GM18499 (cell line): Measurements from ENCODE around the gene LRP11.
"Not testable (repeated sequence)": the region's sequence is repeated elsewhere in the genome, so short reads cannot be mapped to it uniquely, and the experiment has no call there.

Experiments used
- ATAC-seq: cut with Tn5 transposase; IDR thresholded peaks from one replicate; pipeline ENCODE4 v1.9.1; 2021; ENCODE audit warnings: moderate number of reproducible peaks; ENCODE audit not compliant: insufficient read depth, unreplicated experiment

LRP11 gene

GRCh38 chr6:149899486-149899885 lies 35.3 kb upstream of the LRP11 start:
- ATAC-seq = no peak

DNA sequence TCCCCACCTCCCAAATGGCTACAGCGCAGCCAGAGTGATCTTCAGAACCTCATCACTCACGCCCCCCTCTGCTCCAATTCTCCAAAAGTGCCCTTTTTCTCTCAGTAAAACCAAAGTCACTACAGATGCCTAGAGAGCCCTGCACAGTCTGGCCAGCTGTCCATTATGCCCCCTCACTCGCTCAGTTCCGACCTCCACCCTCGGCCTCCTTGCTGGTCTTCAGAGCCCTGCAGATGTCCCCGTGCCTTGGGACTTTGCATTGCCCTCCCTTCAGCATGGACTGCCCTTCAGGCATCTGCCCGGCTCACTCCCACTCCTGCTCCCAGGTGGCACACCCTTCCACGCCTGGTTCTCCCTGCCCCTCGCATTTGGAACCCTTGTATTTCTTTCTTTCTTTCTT lies 34.8 kb upstream of the LRP11 start:
- ATAC-seq = no peak

DNA sequence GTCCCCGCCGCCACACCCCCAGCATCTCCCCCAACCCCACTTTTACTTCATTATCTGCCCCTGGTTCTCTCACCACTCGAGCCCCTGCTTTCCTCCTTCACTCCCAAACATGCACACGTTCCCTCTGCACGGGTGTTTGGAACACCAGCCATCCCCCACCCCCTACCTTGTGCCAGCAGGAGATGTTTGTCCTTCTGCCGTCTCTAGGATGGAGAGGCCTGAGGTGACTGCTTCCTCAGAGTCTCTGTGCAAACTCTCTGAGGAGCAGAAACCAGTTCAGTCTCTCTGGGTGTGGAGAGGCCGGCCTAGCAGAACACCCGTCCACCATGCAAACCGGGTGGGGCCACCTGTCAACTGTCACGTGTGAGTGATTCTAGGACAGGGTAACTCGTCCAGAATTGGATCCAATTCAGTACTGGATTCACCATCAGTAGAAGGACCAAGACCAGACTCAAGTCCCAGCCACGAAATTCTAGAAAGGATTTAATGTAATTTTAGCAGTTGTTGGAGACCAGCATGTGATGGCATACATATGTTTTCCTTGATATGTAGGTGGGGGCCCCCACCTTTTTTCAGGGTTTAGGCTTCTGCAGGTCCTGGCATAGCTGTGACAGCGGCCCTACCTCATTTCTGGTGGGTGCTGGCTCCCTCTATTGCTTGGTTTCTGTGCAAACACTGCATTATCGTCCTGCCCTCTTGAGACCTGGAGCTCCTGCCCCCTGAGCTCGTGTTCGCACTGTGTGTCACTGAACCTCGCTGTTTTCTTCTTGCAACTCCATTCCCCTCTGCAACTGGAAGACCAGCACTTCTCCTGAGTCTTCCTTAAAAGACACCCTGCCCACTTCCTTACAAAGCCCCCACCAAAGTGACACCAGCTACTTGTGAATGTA lies 33.9 kb upstream of the LRP11 start, which contains the start of gene RAET1E:
RAET1E (minus strand) TSS at position 259 of the 890 bp plus-strand sequence. CDS start 7,212 bp downstream, outside the sequence.
- ATAC-seq = no peak

DNA sequence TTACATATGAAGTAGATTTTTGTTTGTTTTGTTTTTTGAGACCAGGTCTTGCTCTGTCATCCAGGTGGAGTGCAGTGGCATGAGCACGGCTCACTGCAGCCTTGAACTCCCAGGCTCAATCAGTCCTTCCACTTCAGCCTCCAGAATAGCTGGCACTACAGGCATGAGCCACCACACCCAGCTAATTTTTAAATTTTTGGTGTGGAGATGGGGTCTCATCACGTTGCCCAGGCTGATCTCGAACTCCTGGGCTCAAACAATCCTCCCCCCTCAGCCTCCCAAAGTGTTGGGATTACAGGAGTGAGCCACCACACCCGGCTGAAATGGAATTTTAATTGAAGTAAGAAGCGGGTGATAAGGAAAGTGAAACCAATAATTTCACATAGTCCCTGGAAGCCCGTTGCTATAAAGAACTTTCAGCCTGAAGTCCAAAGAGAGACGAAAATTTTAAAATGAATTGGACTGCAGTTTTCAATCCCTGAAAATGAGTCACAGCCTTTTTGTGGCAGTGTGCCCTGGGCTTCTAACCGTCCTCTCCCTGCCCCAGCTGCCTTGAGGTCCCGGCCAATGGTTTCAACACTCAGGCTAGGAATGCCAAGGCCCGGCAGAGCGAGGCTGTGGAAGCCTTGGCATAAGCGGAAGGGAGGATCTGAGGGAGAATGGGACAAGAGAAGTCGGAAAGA lies 33.0 kb upstream of the LRP11 start:
- no peak for ATAC-seq

- ATAC-seq = no peak
Observed at GRCh38 chr6:149896491-149896890, 32.3 kb upstream of the LRP11 start.

DNA sequence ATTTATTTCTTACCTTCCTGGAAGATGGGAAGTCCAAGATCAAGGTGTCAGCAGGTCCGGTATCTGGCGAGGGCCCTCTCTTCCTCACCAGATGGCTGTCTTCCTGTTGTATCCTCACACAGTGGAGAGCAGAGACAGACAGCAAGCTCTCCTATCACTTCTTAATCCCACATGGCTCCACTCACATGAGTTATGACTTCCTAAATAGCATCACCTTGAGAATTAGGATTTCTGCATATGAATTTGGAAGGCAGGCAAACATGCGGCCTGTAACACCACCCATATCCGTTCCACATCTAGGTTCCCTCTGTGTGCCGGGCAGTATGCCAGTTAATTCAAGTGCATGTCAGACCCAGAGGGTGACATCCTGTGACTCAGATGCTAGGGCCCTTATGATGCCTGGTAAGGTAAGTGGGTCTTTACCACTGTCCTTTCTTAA lies 31.7 kb upstream of the LRP11 start:
- ATAC-seq = no peak

DNA sequence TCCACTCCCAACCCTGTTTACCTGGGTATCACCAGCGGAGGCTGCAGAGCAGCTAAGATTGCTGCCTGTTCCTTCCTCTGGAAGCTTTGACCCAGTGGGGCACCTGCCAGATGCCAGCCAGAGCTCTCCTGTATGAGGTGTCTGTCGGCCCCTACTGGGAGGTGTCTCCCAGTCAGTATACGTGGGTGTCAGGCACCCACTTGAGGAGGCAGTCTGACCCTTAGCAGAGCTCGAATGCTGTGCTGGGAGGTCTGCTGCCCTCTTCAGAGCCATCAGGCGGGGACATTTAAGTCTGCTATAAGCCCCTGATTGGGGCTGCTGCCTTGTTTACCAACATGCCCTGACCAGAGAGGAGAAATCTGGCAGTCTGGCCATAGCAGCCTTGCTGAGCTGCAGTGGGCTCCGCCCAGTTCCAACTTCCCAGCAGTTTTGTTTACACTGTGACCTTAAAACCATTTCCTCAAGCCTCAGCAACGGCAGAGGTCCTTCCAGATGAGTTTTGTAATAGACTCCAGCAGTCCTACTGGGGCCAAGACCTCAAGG lies 31.0 kb upstream of the LRP11 start:
- no peak for ATAC-seq

DNA sequence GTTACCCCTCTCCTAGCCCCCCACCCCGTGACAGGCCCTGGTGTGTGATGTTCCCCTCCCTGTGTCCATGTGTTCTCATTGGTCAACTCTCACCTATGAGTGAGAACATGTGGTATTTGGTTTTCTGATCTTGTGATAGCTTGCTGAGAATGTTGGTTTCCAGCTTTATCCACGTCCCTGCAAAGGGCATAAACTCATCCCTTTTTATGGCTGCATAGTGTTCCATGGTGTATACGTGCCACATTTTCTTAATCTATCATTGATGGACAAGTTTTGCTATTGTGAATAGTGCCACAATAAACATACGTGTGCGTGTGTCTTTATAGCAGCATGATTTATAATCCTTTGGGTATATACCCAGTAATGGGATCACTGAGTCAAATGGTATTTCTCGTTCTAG lies 27.7 kb upstream of the LRP11 start:
- not testable (repeated sequence) for ATAC-seq

- no peak for ATAC-seq
Observed at GRCh38 chr6:149891259-149891658, 27.1 kb upstream of the LRP11 start.

DNA sequence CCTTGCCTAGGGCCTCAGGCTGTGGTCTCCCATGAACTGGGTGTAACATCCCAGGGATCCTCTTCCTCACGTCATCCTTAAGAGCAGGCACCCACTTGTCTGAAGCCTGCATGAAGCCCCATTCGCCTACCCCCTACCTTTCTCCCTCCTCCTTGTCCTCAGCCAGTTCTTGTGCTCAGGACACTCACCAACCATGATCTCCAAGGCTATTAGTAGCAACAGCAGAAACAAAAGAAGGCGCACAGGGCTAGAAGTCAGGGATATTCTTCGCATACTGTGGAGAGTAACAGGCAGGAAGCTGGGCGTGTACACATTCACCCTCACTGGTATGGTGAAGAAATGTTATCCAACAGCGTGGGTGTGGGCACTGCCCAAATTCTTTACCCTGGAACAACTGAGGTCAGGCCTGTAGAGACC lies 26.5 kb upstream of the LRP11 start:
- no peak for ATAC-seq

GRCh38 chr6:149889326-149889725 lies 25.2 kb upstream of the LRP11 start:
- no peak for ATAC-seq

DNA sequence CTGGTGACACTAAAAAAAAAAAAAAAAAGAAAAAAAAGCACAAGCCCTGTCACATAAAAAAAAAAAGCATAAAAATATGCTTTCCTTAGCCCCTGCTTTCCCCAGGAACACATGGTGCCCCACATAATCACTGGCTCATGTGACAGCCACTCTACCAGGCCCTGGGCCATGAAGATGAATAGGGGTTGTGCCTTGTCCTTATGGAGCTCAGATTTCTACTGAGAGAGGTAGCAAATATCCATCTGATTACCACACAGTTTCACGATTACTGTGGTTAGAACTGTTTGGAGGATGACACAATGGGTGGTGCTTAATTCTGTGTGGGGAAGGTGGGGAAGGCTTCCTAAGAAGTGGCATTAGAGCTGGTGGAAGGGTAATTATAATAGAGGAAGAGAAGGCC lies 24.5 kb upstream of the LRP11 start:
- ATAC-seq = no peak

GRCh38 chr6:149888093-149888492 lies 23.9 kb upstream of the LRP11 start:
- no peak for ATAC-seq

- ATAC-seq = no peak
Observed at GRCh38 chr6:149887343-149887742, 23.2 kb upstream of the LRP11 start.

GRCh38 chr6:149885888-149886287 lies 21.7 kb upstream of the LRP11 start:
- ATAC-seq = no peak

- ATAC-seq = no peak
Observed at GRCh38 chr6:149884617-149885016, 20.5 kb upstream of the LRP11 start.

GRCh38 chr6:149884215-149884614 lies 20.1 kb upstream of the LRP11 start:
- no peak for ATAC-seq

- ATAC-seq = no peak
Observed at GRCh38 chr6:149881860-149882259, 17.7 kb upstream of the LRP11 start.

- no peak for ATAC-seq
Observed at GRCh38 chr6:149881066-149881766, 17.1 kb upstream of the LRP11 start.

- ATAC-seq = no peak
Observed at GRCh38 chr6:149877659-149878058, 13.5 kb upstream of the LRP11 start.
